Endothelial cell of umbilical vein (primary cell): ENCODE results near the gene BTN3A1. TPM values are rescaled to one million over a fixed set of nuclear protein-coding genes. Genes with fewer than 3 reads are reported as not detected.

Experiments used
- BruUV-seq: library from RNA; stranded (reverse); fragments of 400-500 nt; replicated peaks from 2 replicates; lab custom pipeline; 2021; lab: Mats Ljungman, UMichigan
- CTCF ChIA-PET: fragments of 300-600, 350-600 bp; sonication (Branson Sonifier 250); formaldehyde crosslinking; loops from one replicate; lab custom pipeline; 2021; ENCODE audit warnings: antibody characterized with exemption, inconsistent platforms; lab: Charles Lee
- POLR2A ChIA-PET: fragments of 300-600, 350-600 bp; sonication (Branson Sonifier 250); formaldehyde crosslinking; loops from one replicate; lab custom pipeline; 2021; ENCODE audit warnings: antibody characterized with exemption, inconsistent platforms; lab: Charles Lee
- DNase-seq: peaks from one replicate; pipeline ENCODE4 v3.0.0-alpha.2; 2011; ENCODE audit warnings: low read depth, low spot score
- FAIRE-seq: peaks from 2 replicates; lab custom pipeline; 2011; peaks lifted over from hg19 to GRCh38; lab: Jason Lieb, UNC
- H2AFZ ChIP-seq: 2 replicates; pipeline ENCODE4 v1.6.0; 2012; ENCODE audit warnings: low read depth, low read length, control low read depth, inconsistent platforms
- H3K27ac ChIP-seq: 2 replicates; pipeline ENCODE4 v1.5.1; 2011; ENCODE audit warnings: low read depth, mild to moderate bottlenecking, control low read depth, low read length, moderate library complexity; ENCODE audit not compliant: insufficient read depth
- H3K27me3 ChIP-seq, 2 experiments: 2 replicates each; pipeline versions ENCODE4 v1.6.0 to v1.6.1; 2011; ENCODE audit warnings: low read length in 2 of 2, mixed read lengths in 1 of 2; ENCODE audit not compliant: control insufficient read depth in 2 of 2, insufficient read depth in 2 of 2
- H3K36me3 ChIP-seq, 2 experiments: 2 replicates in 1 of 2; 3 replicates in 1 of 2; pipeline ENCODE4 v1.5.1; 2011; ENCODE audit warnings: low read length in 2 of 2, mild to moderate bottlenecking in 1 of 2, moderate library complexity in 1 of 2; ENCODE audit not compliant: control insufficient read depth in 2 of 2, insufficient read depth in 2 of 2; ENCODE audit errors: extremely low read depth in 1 of 2
- H3K4me1 ChIP-seq: 3 replicates; pipeline ENCODE4 v1.5.1; 2011; ENCODE audit warnings: mild to moderate bottlenecking, low read length; ENCODE audit not compliant: control insufficient read depth, insufficient read depth; ENCODE audit errors: extremely low read depth
- H3K4me2 ChIP-seq: 2 replicates; pipeline ENCODE4 v1.6.1; 2011; ENCODE audit warnings: low read length, control low read depth, mixed read lengths; ENCODE audit not compliant: insufficient read depth
- H3K4me3 ChIP-seq, 3 experiments: fragments of 200-600 bp in 1 of 3; sonication (generic), shearing (Covaris generic) in 1 of 3; replicated peaks in 1 of 3; 2 replicates each; pipeline ENCODE4 v1.5.1; 2011 to 2016; ENCODE audit warnings: control low read depth in 3 of 3, low read length in 3 of 3, mild to moderate bottlenecking in 2 of 3, inconsistent platforms in 1 of 3, low read depth in 1 of 3, moderate library complexity in 1 of 3; ENCODE audit not compliant: insufficient read depth in 1 of 3
- H3K79me2 ChIP-seq: 2 replicates; pipeline ENCODE4 v1.6.0; 2012; ENCODE audit warnings: low read length, inconsistent platforms; ENCODE audit not compliant: control insufficient read depth, insufficient read depth
- H3K9ac ChIP-seq: replicated peaks from 2 replicates; pipeline ENCODE3; 2011; ENCODE audit warnings: low read length, control low read depth; ENCODE audit not compliant: insufficient read depth; ENCODE audit errors: extremely low read depth
- H3K9me1 ChIP-seq: replicated peaks from 3 replicates; pipeline ENCODE4 v1.6.0; 2011; ENCODE audit warnings: mild to moderate bottlenecking, low read length; ENCODE audit not compliant: control insufficient read depth, insufficient read depth; ENCODE audit errors: extremely low read depth
- H3K9me3 ChIP-seq: replicated peaks from 2 replicates; pipeline ENCODE4 v1.5.1; 2012; ENCODE audit warnings: low read length, inconsistent platforms; ENCODE audit not compliant: control insufficient read depth, insufficient read depth
- H4K20me1 ChIP-seq: replicated peaks from 2 replicates; pipeline ENCODE3; 2011; ENCODE audit warnings: mild to moderate bottlenecking, low read length; ENCODE audit not compliant: control insufficient read depth, insufficient read depth; ENCODE audit errors: extremely low read depth
- EZH2 ChIP-seq: IDR thresholded peaks from 2 replicates; pipeline ENCODE4 v1.6.1; 2012; ENCODE audit warnings: borderline replicate concordance, low read depth, mild to moderate bottlenecking, moderate library complexity, low read length, inconsistent platforms; ENCODE audit not compliant: severe bottlenecking
- FOS ChIP-seq: IDR thresholded peaks from 2 replicates; pipeline ENCODE4 v1.6.1; 2011; ENCODE audit warnings: mild to moderate bottlenecking, low read length, moderate library complexity, borderline replicate concordance; ENCODE audit not compliant: insufficient read depth
- GATA2 ChIP-seq: IDR thresholded peaks from 2 replicates; pipeline ENCODE4 v1.7.0; 2011; ENCODE audit warnings: low read depth, mild to moderate bottlenecking, moderate library complexity, mixed read lengths, low read length; ENCODE audit not compliant: insufficient read length, insufficient read depth
- JUN ChIP-seq: IDR thresholded peaks from 2 replicates; pipeline ENCODE4 v1.6.1; 2011; ENCODE audit warnings: borderline replicate concordance, low read depth; ENCODE audit not compliant: insufficient read length, insufficient read depth
- MYC ChIP-seq: IDR thresholded peaks from one replicate; pipeline ENCODE4 v1.6.1; 2011; ENCODE audit warnings: mild to moderate bottlenecking, low read depth, low read length
- POLR2A ChIP-seq: IDR thresholded peaks from 2 replicates; pipeline ENCODE4 v1.6.1; 2012; ENCODE audit warnings: low read depth, mild to moderate bottlenecking, control low read depth, low read length
- POLR2AphosphoS5 ChIP-seq: IDR thresholded peaks from 2 replicates; pipeline ENCODE4 v1.6.1; 2012; ENCODE audit warnings: low read depth, mild to moderate bottlenecking, control low read depth, low read length, moderate library complexity; ENCODE audit not compliant: insufficient read depth
- dilution Hi-C: fragments of 300-500 bp; cut with MboI; formaldehyde crosslinking; loops from one replicate; pipeline ENCODE4 v1.15.0; 2019; ENCODE audit warnings: low sequenced_read_pairs; ENCODE audit not compliant: extremely low pct_ligation_motif_present
- intact Hi-C: fragments of 100-400 bp; cut with micrococcal nuclease; formaldehyde crosslinking; loops from one replicate; pipeline ENCODE4 v1.10.0; 2022
- polyA plus RNA-seq, 4 experiments: library from polyadenylated mRNA; depleted of rRNA in 3 of 4; stranded (reverse) in 3 of 4; unstranded in 1 of 4; fragments of >200 nt; gene quantifications; 2 replicates each; pipeline versions ENCODE4 v1.2.1 to v1.2.3, GENCODE V29; 2011 to 2012; ENCODE audit warnings: missing spikeins in 1 of 4
- total RNA-seq: library from RNA; stranded (reverse); gene quantifications from 2 replicates; pipeline ENCODE4 v1.2.3, GENCODE V29; 2021
- TF ChIP-seq, protein P1 (sequence below), 2 donors: IDR thresholded peaks; 1 replicate in 1 of 2; 2 replicates in 1 of 2; pipeline ENCODE4 v1.5.1; 2011; ENCODE audit warnings: low read length in 2 of 2, mild to moderate bottlenecking in 2 of 2, moderate library complexity in 2 of 2, control low read depth in 1 of 2, inconsistent platforms in 1 of 2, low read depth in 1 of 2; ENCODE audit not compliant: insufficient read depth in 1 of 2; ENCODE audit errors: extremely low read depth in 1 of 2
- TF ChIP-seq, protein P2 (sequence below): IDR thresholded peaks from 2 replicates; pipeline ENCODE4 v1.6.1; 2011; ENCODE audit not compliant: insufficient read depth, insufficient read length

The BTN3A1 gene
- total and polyA plus RNA-seq, 2 donors (not counting 3 experiments of a cell fraction or from before 2014, with no cell fraction given), result 7.6 to 12.1 TPM

DNA sequence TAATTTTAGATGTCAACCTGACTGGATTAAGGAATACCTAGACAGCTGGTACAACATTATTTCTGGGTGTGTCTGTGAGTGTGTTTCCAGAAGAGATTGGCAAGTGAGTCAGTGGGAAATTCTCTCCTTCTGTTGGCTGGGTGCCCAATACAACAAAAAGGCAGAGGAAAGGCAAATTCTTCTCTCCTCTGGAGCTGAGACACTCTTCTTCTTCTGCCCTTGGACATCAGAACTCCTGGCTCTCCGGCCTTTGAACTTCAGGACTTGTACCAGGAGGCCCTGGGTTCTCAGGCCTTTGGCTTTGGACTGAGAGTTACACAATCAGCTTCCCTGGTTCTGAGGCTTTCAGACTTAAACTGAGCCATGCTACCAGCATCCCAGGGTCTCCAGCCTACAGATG lies 7.8 kb upstream of the BTN3A1 start:
- Histone ChIP-seq H3K9ac (no peak overlapping the region), H3K79me2 (no peaks in the 10 kb centered on the region), H3K4me3 (no peak overlapping the region), H2AFZ (no peak overlapping the region), H3K9me3 (no peaks in the 10 kb centered on the region), H3K9me1 (no peaks in the 10 kb centered on the region), H3K4me1 (peaks cover 8% of the 10 kb centered on the region), H4K20me1 (no peaks in the 10 kb centered on the region), H3K27ac (no peak overlapping the region), H3K4me2 (peak overlapping the region; percentile 21), H3K27me3 (no peaks in the 10 kb centered on the region), H3K36me3 (peaks cover 0 to 5% of the 10 kb centered on the region in 2 experiments)
- ChIA-PET POLR2A (interaction anchor here (0.8 kb wide), 1 partner anchor 11 kb away, joined by 4 read pairs; the partner anchor contains the start of gene BTN2A2), CTCF (interaction anchor here (0.9 to 1.8 kb wide), 4 partner anchors 11 to 53 kb away, joined by 3 to 7 read pairs (median 5); partner anchors contain the start of gene BTN2A2)
- TF ChIP-seq FOS, result peak; percentile 56
- TF ChIP-seq, protein P1, sequence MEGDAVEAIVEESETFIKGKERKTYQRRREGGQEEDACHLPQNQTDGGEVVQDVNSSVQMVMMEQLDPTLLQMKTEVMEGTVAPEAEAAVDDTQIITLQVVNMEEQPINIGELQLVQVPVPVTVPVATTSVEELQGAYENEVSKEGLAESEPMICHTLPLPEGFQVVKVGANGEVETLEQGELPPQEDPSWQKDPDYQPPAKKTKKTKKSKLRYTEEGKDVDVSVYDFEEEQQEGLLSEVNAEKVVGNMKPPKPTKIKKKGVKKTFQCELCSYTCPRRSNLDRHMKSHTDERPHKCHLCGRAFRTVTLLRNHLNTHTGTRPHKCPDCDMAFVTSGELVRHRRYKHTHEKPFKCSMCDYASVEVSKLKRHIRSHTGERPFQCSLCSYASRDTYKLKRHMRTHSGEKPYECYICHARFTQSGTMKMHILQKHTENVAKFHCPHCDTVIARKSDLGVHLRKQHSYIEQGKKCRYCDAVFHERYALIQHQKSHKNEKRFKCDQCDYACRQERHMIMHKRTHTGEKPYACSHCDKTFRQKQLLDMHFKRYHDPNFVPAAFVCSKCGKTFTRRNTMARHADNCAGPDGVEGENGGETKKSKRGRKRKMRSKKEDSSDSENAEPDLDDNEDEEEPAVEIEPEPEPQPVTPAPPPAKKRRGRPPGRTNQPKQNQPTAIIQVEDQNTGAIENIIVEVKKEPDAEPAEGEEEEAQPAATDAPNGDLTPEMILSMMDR (IDR thresholded peaks at IDR 0.05; ENCODE audit: extremely low read depth in 1 of 2, insufficient read depth in 1 of 2, low read depth in 1 of 2, low read length in 2 of 2), result no peak
- TF ChIP-seq POLR2AphosphoS5, result peak; percentile 38
- no peak for TF ChIP-seq MYC
- dilution Hi-C loops, result no loop called here
- peak; percentile 94 for FAIRE-seq
- no TSS peak for BruUV-seq
- intact Hi-C loops, result no loop called here
- DNase-seq, result peak; percentile 85

DNA sequence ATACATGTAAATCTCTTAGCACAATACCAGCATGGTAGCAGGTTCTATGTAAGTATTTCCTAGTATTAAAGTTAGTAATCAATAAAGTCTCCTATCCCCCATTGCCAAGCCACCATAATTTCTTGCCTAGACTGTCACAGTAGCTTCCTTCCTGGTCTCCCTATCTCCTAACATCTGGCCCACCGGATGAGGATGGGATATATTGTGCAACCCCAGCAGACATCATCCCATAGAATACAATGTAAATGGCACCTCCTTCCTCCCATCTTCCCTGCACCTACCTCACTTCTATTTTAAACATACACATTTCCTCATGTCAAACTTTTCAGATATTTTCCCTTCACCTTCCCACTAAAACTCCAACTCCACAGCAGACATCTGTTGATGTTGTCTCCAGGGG lies 3.5 kb upstream of the BTN3A1 start:
- no TSS peak for BruUV-seq
- Histone ChIP-seq H3K4me2 (no peak overlapping the region), H3K9ac (no peak overlapping the region), H4K20me1 (no peaks in the 10 kb centered on the region), H3K36me3 (no peaks in the 10 kb centered on the region), H3K9me3 (no peaks in the 10 kb centered on the region), H3K27me3 (no peaks in the 10 kb centered on the region), H3K9me1 (no peaks in the 10 kb centered on the region), H3K79me2 (no peaks in the 10 kb centered on the region), H3K4me1 (peaks cover 10% of the 10 kb centered on the region), H3K4me3 (no peak overlapping the region), H3K27ac (no peak overlapping the region), H2AFZ (no peak overlapping the region)
- no peak for DNase-seq
- ChIA-PET POLR2A (no interaction called here), CTCF (interaction anchor here (2.0 kb wide), 1 partner anchor 8 kb away, joined by 5 read pairs; no protein-coding TSS in a partner anchor)
- no peak for FAIRE-seq
- intact Hi-C loops (no loop called here), dilution Hi-C loops (no loop called here)
- TF ChIP-seq MYC (no peak), GATA2 (no peak), JUN (no peak), POLR2AphosphoS5 (no peak), FOS (no peak), POLR2A (no peak), EZH2 (no peak)
- TF ChIP-seq, protein P2, sequence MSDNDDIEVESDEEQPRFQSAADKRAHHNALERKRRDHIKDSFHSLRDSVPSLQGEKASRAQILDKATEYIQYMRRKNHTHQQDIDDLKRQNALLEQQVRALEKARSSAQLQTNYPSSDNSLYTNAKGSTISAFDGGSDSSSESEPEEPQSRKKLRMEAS, result no peak
- TF ChIP-seq, protein P1 (IDR thresholded peaks at IDR 0.05; ENCODE audit: extremely low read depth in 1 of 2, insufficient read depth in 1 of 2, low read depth in 1 of 2, low read length in 2 of 2), result no peak
